HepG2 (cell line): ENCODE measurements around the gene SECTM1. TPM values are rescaled to one million over a fixed set of nuclear protein-coding genes. Genes with fewer than 3 reads are reported as not detected.

Source experiments
- FOXP4 ChIP-seq: sonication (generic); formaldehyde crosslinking; IDR thresholded peaks from 2 replicates; pipeline ENCODE4 v1.4.0; 2020; ENCODE audit warnings: missing genetic modification reagents
- GLI4 ChIP-seq: sonication (generic); formaldehyde crosslinking; IDR thresholded peaks from 2 replicates; pipeline ENCODE4 v1.5.1; 2020; ENCODE audit warnings: missing genetic modification reagents, mild to moderate bottlenecking, moderate library complexity, borderline replicate concordance
- GPBP1L1 ChIP-seq: sonication (generic); formaldehyde crosslinking; IDR thresholded peaks from 2 replicates; pipeline ENCODE4 v1.5.0; 2020; ENCODE audit warnings: mild to moderate bottlenecking, missing genetic modification reagents
- HCFC1 ChIP-seq: fragments of 150-350 bp; IDR thresholded peaks from 2 replicates; pipeline ENCODE4 v1.6.1; 2014; ENCODE audit warnings: low read depth, low read length
- HOXA3 ChIP-seq: sonication (generic); formaldehyde crosslinking; IDR thresholded peaks from 2 replicates; pipeline ENCODE4 v1.5.0; 2020; ENCODE audit warnings: missing genetic modification reagents
- MBNL3 ChIP-seq: fragments of 250-450 bp; sonication (Bioruptor Pico); conservative IDR thresholded peaks from 2 replicates; pipeline ENCODE4 v1.8.0; 2022; ENCODE audit warnings: mild to moderate bottlenecking, inconsistent platforms
- MED1 ChIP-seq: sonication (generic); formaldehyde crosslinking; IDR thresholded peaks from 2 replicates; pipeline ENCODE4 v1.4.0; 2020; ENCODE audit warnings: missing genetic modification reagents
- NFKBIZ ChIP-seq: IDR thresholded peaks from 2 replicates; pipeline ENCODE4 v1.6.1; 2018; ENCODE audit warnings: missing genetic modification reagents, missing compliant biosample characterization
- PRDM4 ChIP-seq: sonication (generic); formaldehyde crosslinking; IDR thresholded peaks from 2 replicates; pipeline ENCODE4 v1.9.0; 2021; ENCODE audit warnings: missing genetic modification reagents, borderline replicate concordance
- REXO4 ChIP-seq: sonication (generic); formaldehyde crosslinking; IDR thresholded peaks from 2 replicates; pipeline ENCODE4 v1.8.0; 2022; ENCODE audit warnings: missing genetic modification reagents, mild to moderate bottlenecking, borderline replicate concordance
- SAP130 ChIP-seq: IDR thresholded peaks from 2 replicates; pipeline ENCODE4 v1.6.1; 2016; ENCODE audit warnings: low read depth
- ZHX2 ChIP-seq, 2 experiments: sonication (generic) in 1 of 2; formaldehyde crosslinking in 1 of 2; IDR thresholded peaks; 2 replicates each; pipeline versions ENCODE4 v1.6.1 to v1.9.0; 2014 to 2022; ENCODE audit warnings: antibody characterized with exemption in 1 of 2, borderline replicate concordance in 1 of 2, inconsistent platforms in 1 of 2, low read depth in 1 of 2, missing genetic modification reagents in 1 of 2
- ZNF17 ChIP-seq: sonication (generic); formaldehyde crosslinking; IDR thresholded peaks from 2 replicates; pipeline ENCODE4 v1.5.0; 2020; ENCODE audit warnings: mild to moderate bottlenecking, missing genetic modification reagents
- ZNF282 ChIP-seq: fragments of 450-650 bp; IDR thresholded peaks from 2 replicates; pipeline ENCODE4 v1.6.1; 2018; ENCODE audit not compliant: partially characterized antibody
- polyA plus RNA-seq, 8 experiments: library from polyadenylated mRNA; depleted of rRNA in 3 of 8; stranded (reverse) in 7 of 8; unstranded in 1 of 8; fragments of >200 nt; fragmentation: Illumina TruSeq in 4 of 8; extraction: Trizol in 4 of 8; gene quantifications; 2 replicates each; pipeline versions ENCODE4 v1.2.1 to v1.2.3, GENCODE V29; 2011 to 2016; ENCODE audit warnings: low read depth in 4 of 8, missing spikeins in 1 of 8, mixed read lengths in 1 of 8; ENCODE audit not compliant: insufficient read depth in 1 of 8
- total RNA-seq, 5 experiments: library from RNA; depleted of rRNA; stranded (reverse); fragments of >200 nt; fragmentation: Illumina TruSeq; extraction: Trizol; gene quantifications; 2 replicates each; pipeline ENCODE4 v1.2.3, GENCODE V29; 2016; ENCODE audit warnings: low read depth in 1 of 5

SECTM1 gene
- total and polyA plus RNA-seq, 2 of the 13 experiments (the other 11 are each of a cell fraction or from before 2014, with no cell fraction given) = 3.5 to 5.3 TPM

GRCh38 chr17:82325286-82326180 is 8.0 kb downstream of the SECTM1 start (continued):
- TF ChIP-seq PRDM4 (no peak), FOXP4 (no peak; the same call in 1 of the 2 replicates), GLI4 (CRISPR knock-in tag) (0 out of 2 replicates have a peak, but pooled peaks have one; percentile 78), REXO4 (CRISPR knock-in tag) (no peak), ZNF282 (no peak), ZHX2 (IDR thresholded peaks at IDR 0.05; ENCODE audit: low read depth) (no peak; the same call in 1 of the 2 replicates), ZHX2 (CRISPR knock-in tag; IDR thresholded peaks at IDR 0.05; ENCODE audit: borderline replicate concordance) (no peak), ZNF17 (CRISPR knock-in tag) (no peak), HOXA3 (CRISPR knock-in tag) (peak; percentile 80), NFKBIZ (CRISPR knock-in tag) (no peak), MBNL3 (CRISPR knock-in tag) (no peak), GPBP1L1 (CRISPR knock-in tag) (no peak), MED1 (CRISPR knock-in tag) (peak; percentile 87), HCFC1 (no peak), SAP130 (peak; percentile 86)
